GM19099 (cell line): ENCODE results near the gene TAL1.

Source experiments
- POLR2A ChIP-seq: IDR thresholded peaks from 3 replicates; pipeline ENCODE4 v1.6.1; 2011; ENCODE audit warnings: low read depth; ENCODE audit not compliant: insufficient read length; ENCODE audit errors: extremely low read depth

TAL1 gene

GRCh38 chr1:47178020-47178419 is 54.0 kb downstream of the TAL1 start:
- TF ChIP-seq POLR2A, result no peak

- TF ChIP-seq POLR2A, result no peak
Measured at GRCh38 chr1:47175227-47175934, 56.6 kb downstream of the TAL1 start.

- TF ChIP-seq POLR2A, result no peak
Measured at GRCh38 chr1:47174656-47175020, 57.4 kb downstream of the TAL1 start.

- no peak for TF ChIP-seq POLR2A
Measured at GRCh38 chr1:47172782-47173181, 59.2 kb downstream of the TAL1 start.
